ENCODE results near the gene SCAP. TPM values are rescaled to one million over a fixed set of nuclear protein-coding genes. Genes with fewer than 3 reads are reported as not detected.

Gene SCAP
- total and polyA plus RNA-seq, 2 of the 13 experiments (the other 11 are each of a cell fraction or from before 2014, with no cell fraction given) = 40.4 to 53.3 TPM

DNA sequence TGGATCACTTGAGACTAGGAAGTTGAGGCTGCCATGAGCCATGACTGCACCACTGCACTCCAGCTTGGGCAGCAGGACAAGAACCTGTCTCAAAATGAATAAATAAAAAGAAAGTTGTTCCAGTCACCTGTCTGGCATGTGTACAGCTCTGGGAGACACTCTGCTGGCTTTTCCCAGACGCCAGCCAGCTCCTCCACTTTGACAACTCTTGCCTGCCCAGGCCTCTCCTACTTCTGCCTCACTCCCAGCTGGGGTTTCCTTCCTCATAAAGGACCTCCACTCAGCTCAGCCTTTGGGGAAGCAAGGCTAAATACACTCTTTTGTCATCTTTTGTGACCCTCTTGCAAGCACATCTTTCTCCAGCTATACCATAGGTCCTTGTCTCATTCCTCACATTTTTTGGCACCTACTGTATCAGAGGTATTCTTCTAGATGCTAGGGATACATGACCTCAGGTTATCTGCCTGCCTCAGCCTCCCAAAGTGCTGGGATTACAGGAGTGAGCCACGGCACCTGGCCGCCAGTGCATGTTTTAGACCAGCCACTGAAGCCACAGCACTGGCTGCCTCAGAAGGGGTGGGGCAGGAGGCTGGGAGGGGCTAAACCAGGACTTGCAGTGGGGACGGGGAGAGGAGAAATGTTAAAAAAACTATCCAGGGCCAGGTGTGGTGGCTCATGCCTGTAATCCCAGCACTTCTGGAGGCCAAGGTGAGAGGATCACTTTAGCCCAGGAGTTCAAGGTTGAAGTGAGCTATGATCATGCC lies 47.8 kb upstream of the SCAP start:
- ChIA-PET POLR2A (interaction anchor here (2.0 kb wide), 1 partner anchor 302 kb away, joined by 5 read pairs; no protein-coding TSS in a partner anchor), CTCF (ENCODE audit: low intra/inter-chr PET ratio, low total read pairs) (no interaction called here)
- Histone ChIP-seq H3K36me3 (replicated peaks in 1 of 2; ENCODE audit: control insufficient read depth in 1 of 2, insufficient read depth in 2 of 2, low read length in 2 of 2) (no peaks in the 10 kb centered on the region), H3K4me1 (ENCODE audit: insufficient read depth, low read length) (peaks cover 34% of the 10 kb centered on the region), H2AFZ (ENCODE audit: low read length) (no peak overlapping the region), H3K9ac (ENCODE audit: insufficient read depth, low read depth, low read length) (no peak overlapping the region), H3K4me2 (ENCODE audit: low read depth, low read length) (no peak overlapping the region), H3K27me3 (ENCODE audit: control insufficient read depth in 1 of 2, insufficient read depth in 2 of 2, low read length in 2 of 2) (no peaks in the 10 kb centered on the region), H3K4me3 (replicated peaks in 1 of 3; ENCODE audit: insufficient read depth in 1 of 3, low read depth in 2 of 3, low read length in 3 of 3) (no peak overlapping the region), H4K20me1 (ENCODE audit: insufficient read depth, low read length) (no peaks in the 10 kb centered on the region), H3K27ac (ENCODE audit: extremely low read length, insufficient read depth, low read length) (no peak overlapping the region), H3K79me2 (ENCODE audit: insufficient read depth, low read length) (no peaks in the 10 kb centered on the region), H3K9me3 (ENCODE audit: low read length) (no peaks in the 10 kb centered on the region)
- BruUV-seq (replicated peaks) = no TSS peak
- 34% methylated on average over 4 of the region's 4 CpGs for WGBS (ENCODE audit: low lambda C conversion rate)
- TF ChIP-seq FOXA1 (IDR thresholded peaks at IDR 0.05) (no peak), FOXA1 (CRISPR knock-in tag; IDR thresholded peaks at IDR 0.05) (no peak), POGZ (CRISPR knock-in tag; IDR thresholded peaks at IDR 0.05) (no peak)
- no peak for FAIRE-seq
- intact Hi-C loops (cut with micrococcal nuclease; ENCODE audit: unreplicated experiment) (loop anchor here (2.0 kb wide), 1 partner anchor 55 kb away; the partner anchor contains the start of gene CSPG5), in situ Hi-C loops (cut with HindIII; ENCODE audit: extremely low pct_ligation_motif_present, low pct_unique_long_range_greater_than_20kb) (no loop called here)
- no peak for DNase-seq (ENCODE audit: low spot score)
- ATAC-seq = no peak

DNA sequence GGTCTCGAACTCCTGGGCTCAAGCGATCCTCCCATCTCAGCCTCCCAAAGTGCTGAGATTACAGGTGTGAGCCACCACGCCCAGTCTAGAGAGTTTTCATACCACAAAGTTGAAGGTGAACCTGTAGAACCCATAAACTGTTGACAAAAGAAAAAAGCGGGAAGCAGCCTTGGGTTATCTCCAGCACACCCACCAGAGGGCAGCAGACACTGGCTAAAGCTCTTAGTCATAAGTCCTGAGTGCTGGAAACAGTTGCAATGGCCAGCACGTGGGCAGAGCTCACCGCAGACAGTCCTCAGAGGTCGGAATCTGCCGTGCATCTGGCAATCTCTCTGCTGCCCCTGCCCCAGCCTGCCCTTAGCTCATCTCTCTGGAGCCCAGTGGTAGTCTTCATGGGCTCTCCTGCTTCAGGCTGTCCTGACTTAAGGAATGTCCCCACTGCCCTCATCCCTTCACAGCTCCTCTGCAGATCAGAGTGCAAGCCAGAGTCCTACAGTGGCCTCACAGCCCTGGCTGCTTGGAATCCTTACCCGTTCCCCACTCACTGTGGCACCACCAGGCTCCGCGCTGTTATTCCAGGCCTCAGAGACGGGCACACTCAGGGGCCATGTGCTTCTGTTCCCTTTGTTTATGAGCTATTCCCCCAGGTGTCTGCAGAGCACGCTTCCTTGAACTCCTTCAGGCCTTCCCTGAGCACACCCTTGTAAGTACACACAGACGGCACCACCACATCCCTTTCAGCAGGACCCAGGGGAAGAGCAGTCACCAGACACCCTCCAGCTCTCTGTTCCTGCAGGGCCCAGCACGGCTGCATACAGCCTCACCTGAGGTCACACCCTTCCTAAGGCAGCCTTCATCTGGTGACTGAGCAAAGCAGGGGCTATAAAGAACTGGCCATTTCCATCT lies 46.6 kb upstream of the SCAP start:
- ChIA-PET POLR2A (interaction anchor here (1.0 to 2.0 kb wide), 4 partner anchors 20 to 303 kb away, joined by 3 to 5 read pairs (median 4); no protein-coding TSS in a partner anchor), CTCF (ENCODE audit: low intra/inter-chr PET ratio, low total read pairs) (interaction anchor here (0.9 to 1.7 kb wide), 5 partner anchors 44 to 278 kb away, joined by 3 to 11 read pairs (median 3); no protein-coding TSS in a partner anchor)
- Histone ChIP-seq H2AFZ (ENCODE audit: low read length) (peak overlapping the region; percentile 69), H3K27ac (ENCODE audit: extremely low read length, insufficient read depth, low read length) (no peak overlapping the region), H3K27me3 (ENCODE audit: control insufficient read depth in 1 of 2, insufficient read depth in 2 of 2, low read length in 2 of 2) (no peaks in the 10 kb centered on the region), H3K4me3 (replicated peaks in 1 of 3; ENCODE audit: insufficient read depth in 1 of 3, low read depth in 2 of 3, low read length in 3 of 3) (0 out of 6 replicates have a peak overlapping the region, but pooled peaks of 1 of the 3 experiments have one; percentile 26), H3K4me2 (ENCODE audit: low read depth, low read length) (peak overlapping the region; percentile 68), H4K20me1 (ENCODE audit: insufficient read depth, low read length) (no peaks in the 10 kb centered on the region), H3K9me3 (ENCODE audit: low read length) (no peaks in the 10 kb centered on the region), H3K9ac (ENCODE audit: insufficient read depth, low read depth, low read length) (no peak overlapping the region), H3K36me3 (replicated peaks in 1 of 2; ENCODE audit: control insufficient read depth in 1 of 2, insufficient read depth in 2 of 2, low read length in 2 of 2) (no peaks in the 10 kb centered on the region), H3K79me2 (ENCODE audit: insufficient read depth, low read length) (no peaks in the 10 kb centered on the region), H3K4me1 (ENCODE audit: insufficient read depth, low read length) (peaks cover 34% of the 10 kb centered on the region)
- no TSS peak for BruUV-seq (replicated peaks)
- intact Hi-C loops (cut with micrococcal nuclease; ENCODE audit: unreplicated experiment) = loop anchor here (1.0 to 2.0 kb wide), 3 partner anchors 56 to 267 kb away; partner anchors contain the start of gene CSPG5
- ATAC-seq (peak; percentile 93), DNase-seq (ENCODE audit: low spot score) (peak; percentile 83), FAIRE-seq (peak; percentile 95)
- in situ Hi-C loops (cut with HindIII; ENCODE audit: extremely low pct_ligation_motif_present, low pct_unique_long_range_greater_than_20kb) = no loop called here
- 36% methylated on average over 11 of the region's 15 CpGs for WGBS (ENCODE audit: low lambda C conversion rate)
- TF ChIP-seq SRSF9 (IDR thresholded peaks at IDR 0.05; ENCODE audit: borderline replicate concordance, insufficient read depth, low read depth, low read length, poor library complexity, severe bottlenecking) (no peak), ZSCAN21 (CRISPR knock-in tag; IDR thresholded peaks at IDR 0.05; ENCODE audit: borderline replicate concordance) (peak; percentile 45; the same call in 1 of the 2 replicates), ZFP37 (CRISPR knock-in tag; IDR thresholded peaks at IDR 0.05; ENCODE audit: borderline replicate concordance) (no peak), RXRB (CRISPR knock-in tag; IDR thresholded peaks at IDR 0.05; ENCODE audit: borderline replicate concordance) (peak; percentile 44; the same call in 1 of the 2 replicates), SALL2 (CRISPR knock-in tag; IDR thresholded peaks at IDR 0.05) (no peak), ZC3H13 (CRISPR knock-in tag; IDR thresholded peaks at IDR 0.05) (no peak)
- TF ChIP-seq, protein P1, sequence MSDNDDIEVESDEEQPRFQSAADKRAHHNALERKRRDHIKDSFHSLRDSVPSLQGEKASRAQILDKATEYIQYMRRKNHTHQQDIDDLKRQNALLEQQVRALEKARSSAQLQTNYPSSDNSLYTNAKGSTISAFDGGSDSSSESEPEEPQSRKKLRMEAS (IDR thresholded peaks at IDR 0.05) = peak; percentile 98
- TF ChIP-seq, protein P2, sequence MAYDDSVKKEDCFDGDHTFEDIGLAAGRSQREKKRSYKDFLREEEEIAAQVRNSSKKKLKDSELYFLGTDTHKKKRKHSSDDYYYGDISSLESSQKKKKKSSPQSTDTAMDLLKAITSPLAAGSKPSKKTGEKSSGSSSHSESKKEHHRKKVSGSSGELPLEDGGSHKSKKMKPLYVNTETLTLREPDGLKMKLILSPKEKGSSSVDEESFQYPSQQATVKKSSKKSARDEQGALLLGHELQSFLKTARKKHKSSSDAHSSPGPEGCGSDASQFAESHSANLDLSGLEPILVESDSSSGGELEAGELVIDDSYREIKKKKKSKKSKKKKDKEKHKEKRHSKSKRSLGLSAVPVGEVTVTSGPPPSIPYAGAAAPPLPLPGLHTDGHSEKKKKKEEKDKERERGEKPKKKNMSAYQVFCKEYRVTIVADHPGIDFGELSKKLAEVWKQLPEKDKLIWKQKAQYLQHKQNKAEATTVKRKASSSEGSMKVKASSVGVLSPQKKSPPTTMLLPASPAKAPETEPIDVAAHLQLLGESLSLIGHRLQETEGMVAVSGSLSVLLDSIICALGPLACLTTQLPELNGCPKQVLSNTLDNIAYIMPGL (CRISPR knock-in tag; IDR thresholded peaks at IDR 0.05; ENCODE audit: borderline replicate concordance in 1 of 2, low read depth in 1 of 2) = peak in 1 of 2 experiments; percentile 70

Data from HepG2 (cell line).